ENCODE results near the gene MBOAT1.

GRCh38 chr6:20128018-20128417, 84.3 kb downstream of the MBOAT1 start:
- TF ChIP-seq, protein P1, sequence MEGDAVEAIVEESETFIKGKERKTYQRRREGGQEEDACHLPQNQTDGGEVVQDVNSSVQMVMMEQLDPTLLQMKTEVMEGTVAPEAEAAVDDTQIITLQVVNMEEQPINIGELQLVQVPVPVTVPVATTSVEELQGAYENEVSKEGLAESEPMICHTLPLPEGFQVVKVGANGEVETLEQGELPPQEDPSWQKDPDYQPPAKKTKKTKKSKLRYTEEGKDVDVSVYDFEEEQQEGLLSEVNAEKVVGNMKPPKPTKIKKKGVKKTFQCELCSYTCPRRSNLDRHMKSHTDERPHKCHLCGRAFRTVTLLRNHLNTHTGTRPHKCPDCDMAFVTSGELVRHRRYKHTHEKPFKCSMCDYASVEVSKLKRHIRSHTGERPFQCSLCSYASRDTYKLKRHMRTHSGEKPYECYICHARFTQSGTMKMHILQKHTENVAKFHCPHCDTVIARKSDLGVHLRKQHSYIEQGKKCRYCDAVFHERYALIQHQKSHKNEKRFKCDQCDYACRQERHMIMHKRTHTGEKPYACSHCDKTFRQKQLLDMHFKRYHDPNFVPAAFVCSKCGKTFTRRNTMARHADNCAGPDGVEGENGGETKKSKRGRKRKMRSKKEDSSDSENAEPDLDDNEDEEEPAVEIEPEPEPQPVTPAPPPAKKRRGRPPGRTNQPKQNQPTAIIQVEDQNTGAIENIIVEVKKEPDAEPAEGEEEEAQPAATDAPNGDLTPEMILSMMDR (IDR thresholded peaks at IDR 0.05): no peak
- no peak for TF ChIP-seq POLR2A (IDR thresholded peaks at IDR 0.05)

Data from Peyer's patch (tissue), 4 donors.